Fibroblast of peridontal ligament (primary cell): ENCODE results near the gene PLCB1.

Experiments
- DNase-seq: peaks from one replicate; pipeline ENCODE4 v3.0.0-alpha.2; 2010; ENCODE audit errors: extremely low read depth

PLCB1 gene

DNA sequence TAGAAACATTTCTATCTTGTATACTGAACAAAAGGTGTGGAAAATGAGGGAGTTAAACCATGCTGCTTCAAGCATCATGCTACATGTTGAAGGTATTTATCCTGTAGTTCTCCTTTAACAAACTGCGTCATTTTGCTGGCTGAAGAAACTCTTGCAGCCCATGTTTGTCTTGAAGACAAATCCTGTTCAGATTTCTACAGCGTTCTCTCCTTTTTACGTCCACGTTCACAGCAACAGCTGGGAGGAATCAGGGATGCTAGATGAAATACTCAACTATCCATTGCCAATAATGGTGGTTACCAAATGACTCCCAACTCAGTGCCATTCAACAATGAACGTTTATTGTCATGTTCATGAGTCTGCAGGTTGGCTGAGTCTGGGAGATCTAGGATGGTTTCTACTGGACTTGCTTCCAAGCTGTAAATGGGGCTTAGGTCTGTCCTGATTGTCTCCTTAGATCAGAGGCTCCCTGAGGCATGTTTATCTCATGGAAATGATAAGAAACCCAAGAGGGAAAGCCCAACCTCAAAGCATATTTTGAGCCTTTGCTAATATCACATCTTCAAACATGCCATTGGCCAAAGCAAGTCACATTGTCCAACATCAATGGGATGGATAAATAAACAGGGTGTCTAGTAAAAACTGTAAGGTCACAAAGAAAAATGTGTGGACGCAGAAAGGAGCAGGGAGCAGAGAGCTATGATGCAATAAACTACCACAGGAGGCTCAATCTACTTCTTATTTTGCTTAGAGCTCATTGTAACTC, 2.7 kb upstream of the PLCB1 start:
- DNase-seq: no peak

DNA sequence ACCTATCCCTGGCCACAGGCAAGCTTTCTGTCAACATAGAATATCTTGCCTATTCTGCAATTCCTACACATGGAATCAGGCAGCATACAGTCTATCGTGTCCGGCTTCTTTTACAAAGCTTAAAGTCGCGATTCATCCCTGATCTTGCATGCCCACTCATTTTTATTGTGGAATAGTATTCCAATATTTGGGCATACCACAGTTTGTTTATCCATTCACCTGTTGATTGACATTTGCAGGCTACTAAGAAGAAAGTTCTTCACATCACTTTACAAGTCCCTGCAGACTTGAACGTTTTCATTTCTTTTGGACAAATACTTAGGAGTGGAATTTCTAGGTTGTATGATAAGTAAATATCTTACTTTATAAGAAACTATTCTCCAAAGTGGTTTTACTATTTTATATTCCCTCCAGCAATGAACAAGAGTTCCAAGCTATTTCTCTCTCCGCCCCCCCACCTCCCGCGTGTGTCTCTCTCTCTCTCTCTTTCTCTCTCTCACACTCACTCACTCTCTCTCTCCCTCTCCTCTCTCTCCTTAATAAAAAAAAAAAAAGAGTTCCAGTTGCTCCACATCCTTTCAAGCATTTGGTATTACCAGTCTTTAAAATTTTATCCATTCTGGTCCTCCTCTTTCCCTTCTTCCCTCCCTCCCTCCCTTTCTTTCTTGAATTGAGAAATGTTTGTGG, 1.1 kb upstream of the PLCB1 start:
- no peak for DNase-seq

DNA sequence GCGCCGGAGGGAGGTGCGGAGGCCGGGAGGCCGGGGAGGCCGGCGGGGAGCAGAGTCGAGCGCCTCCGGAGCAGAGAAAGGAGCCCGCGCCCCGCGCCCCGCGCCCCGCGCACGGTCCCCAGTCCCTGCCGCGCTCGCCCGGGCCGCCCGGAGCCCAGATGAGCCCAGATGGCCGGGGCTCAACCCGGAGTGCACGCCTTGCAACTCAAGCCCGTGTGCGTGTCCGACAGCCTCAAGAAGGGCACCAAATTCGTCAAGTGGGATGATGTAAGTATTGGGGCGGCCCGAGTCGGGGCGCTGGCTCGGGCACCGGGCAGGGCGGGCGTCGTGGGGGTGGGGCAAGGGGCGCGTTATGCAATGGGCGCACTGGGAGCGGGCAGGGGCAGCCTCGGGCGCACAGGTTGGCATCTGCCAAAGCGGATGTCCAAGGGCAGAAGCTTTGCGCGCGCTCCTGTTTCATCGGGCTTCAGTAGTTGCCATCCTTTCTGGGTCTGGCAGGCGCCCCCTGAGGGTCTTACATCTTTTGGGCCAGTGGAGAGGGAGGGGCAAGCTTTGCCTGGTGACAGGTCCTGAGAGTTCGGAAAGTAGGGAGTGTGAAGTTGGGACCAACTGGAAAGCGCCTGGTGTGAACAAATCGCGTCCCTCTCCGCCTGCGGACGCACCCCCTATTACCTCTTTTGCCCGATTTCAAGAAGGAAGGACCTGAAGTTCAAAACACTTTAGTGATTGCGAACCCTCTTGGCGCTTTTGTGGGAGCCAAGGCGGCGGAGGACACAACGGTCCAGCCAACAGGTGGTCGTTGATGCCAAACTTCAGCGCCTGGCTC, 631 bp downstream of the PLCB1 start:
- DNase-seq: peak; percentile 52

DNA sequence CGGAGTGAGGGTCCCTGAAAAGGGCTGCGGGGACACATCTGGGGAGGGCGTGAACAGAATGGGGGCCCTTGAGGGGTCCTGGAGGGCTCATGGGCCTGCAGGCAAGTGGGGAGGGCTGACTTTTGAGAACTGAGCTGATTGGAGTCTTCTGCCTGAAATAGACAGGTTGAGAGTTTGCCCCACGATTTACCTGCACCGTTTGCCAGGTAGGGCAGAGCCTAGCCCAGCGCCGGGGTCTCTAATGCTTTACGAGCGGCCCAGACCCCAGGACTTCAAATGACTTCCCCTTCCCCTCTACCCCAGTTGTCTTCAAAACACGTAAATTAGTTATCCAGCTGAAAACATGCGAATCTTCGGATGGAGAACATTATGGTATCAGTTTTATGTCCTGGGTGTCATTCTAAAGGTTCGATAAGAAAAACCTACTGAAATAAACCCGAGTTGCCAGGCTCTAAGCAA, 1.3 kb downstream of the PLCB1 start:
- DNase-seq: no peak

DNA sequence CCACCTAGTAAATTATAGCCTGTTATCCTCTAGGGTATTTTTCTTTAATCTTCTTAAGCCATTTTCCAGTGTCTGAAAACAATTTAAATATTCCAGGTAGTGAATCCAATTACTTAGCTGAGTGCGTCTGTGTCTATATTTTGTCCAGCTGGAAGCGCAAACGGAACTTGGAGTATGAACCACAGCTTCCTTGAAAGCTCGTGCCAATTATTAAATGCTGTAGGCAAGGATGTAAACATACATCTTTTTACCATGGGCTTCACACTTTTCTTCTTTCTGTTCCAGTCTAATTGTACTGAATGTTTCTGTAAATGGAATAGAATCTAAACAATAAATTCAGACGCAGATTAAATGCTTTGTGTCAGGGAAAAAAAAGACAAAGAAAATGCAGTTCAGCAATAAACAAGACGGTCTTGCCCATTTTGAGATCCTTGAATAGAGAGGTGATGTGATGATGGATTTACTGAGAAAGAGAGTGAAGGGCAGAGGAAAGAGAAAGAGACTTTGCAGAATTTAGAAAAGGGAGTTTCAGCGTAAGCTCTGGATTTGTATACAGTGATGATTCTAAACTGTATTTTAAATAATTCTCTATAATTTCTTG, 1.9 kb downstream of the PLCB1 start:
- DNase-seq: no peak

DNA sequence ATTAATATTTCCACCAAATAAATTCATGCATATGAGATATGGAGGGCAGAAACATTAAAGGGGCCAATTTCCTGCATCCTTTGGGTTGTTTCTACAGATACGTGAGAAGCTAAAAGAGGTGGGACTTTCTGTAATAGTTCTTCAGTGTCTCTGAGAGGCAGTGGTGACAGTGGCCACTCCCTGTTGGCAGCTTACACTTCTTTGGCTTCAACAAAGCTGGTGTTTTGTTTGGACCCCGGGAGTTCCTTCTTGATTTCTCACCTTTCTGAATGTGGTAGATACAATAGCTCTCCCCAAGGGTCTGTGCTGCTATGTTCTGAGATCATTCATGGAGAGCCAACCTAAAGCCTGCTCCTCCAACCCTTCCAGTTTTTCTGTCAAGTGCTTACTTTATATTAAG, 7.8 kb downstream of the PLCB1 start:
- DNase-seq: no peak

DNA sequence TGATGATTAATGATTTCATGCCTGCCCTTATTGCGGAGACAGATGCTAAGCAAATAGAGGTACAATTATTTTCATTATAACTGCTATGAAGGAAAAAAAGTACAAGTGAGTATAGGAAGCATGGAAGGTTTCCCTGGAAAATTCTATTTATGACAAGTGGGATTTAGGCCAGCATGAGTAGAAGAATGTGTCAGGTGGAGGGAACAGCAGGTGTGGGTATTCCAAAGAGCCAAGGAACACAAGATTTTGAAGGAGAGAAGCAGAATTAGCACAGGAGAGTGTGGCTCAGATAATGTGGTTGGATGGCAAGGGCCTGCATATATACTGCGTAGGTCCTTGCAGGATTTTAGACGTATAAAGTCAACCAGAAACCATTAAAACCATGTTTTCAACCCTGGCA, 11.4 kb downstream of the PLCB1 start:
- DNase-seq: no peak

DNA sequence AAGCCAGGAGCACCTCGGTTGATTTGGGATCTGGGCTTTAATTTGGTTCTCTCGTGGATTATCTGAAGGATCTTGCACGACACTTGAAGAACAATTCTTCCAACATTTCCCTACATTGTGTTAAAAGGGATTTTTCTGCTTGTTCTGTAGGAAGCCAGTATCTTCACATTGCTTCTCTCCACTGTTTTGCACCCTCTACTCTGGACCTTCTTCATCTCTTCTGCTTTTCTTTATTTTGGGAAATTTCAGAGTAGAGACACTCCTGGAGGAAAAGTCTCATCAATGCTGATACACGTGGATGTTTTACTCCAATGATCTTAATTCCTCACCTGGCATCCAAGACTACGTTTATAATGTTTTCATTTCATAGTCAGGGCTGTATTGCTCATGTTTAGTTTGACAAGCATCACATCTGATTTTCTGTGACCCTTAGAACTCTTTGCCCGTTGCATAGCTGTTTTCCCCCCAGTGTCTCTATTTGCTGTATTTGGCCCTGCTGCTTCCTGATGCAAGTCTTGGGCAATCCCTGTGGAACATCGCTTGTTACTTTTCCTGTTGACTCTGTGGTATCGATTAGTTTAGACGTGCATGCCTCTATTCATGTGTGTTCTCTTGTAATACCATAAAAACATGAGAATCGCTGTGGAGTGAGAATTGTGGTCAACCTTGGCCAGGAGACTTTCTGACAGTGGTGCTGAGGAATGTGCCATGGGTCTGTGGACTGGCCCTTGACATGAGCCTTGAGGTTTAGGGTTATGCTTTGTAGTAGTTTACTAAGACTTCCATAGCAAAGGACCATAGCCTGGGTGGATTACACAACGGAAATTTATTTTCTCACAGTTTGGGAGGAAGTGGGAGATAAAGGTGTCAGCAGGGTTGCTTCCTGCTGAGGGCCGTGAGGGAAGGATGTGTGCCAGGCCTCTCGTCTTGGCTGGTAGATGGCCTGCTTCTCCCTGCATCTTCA, 12.5 kb downstream of the PLCB1 start:
- DNase-seq: peak; percentile 99

DNA sequence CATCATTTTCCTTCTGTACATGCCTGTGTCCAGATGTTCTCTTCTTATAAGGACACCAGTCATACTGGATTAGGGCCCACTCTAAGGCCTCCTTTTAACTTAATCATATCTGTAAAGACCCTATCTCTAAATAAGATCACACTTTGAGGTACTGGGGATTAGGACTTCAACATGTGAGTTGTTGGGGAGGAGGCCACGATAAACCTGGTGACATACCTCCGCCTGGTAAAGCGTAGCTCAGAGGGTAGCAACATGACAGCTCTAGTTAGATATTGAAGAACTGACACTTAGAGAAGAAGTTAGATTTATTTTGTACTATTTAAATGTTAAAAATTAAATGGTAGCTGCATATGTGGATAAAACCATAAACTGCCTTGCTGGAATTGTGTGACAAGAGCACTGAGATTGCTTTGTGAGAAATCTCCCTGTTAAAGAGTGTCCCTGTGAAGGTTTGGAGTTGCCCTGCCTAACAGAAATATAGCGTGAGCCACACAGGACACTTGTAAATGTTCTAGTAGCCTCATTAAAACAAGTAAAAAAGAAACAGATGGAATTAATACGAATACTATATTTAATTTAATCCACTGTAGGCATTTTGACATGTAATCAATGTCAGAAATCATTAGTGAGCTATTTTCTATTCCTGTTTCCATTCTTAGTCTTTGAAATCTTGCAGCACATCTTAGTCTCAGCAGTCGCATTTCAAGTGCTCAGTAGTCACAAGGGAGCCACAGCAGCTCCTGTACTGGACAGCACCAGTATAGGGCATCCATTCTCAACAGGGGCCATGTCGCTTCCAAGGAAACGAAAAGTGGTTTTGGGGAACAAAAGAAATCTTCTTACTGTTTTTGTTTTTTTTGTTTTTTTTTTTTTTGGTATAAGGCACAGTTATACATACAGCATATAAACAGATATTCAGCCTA, 13.4 kb downstream of the PLCB1 start:
- DNase-seq: no peak

DNA sequence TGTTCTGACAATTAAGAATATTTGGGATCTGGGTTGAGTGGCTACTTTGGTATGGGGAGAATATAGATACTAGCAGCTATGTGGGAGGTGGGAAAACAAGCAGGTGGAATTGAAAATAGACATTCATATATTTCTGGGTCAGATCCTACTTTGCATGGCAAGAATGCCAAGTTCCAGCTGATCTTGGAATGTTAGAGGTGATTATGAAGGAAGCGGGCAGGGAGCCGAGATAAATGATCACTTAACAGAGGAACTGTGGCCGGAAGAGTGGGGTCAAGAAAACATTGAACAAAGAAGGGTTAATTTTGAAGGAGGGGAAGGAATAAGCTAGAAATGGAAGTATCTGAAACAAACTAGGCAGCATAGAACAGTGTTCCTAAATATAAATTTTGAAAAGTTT, 15.4 kb downstream of the PLCB1 start:
- DNase-seq: no peak

DNA sequence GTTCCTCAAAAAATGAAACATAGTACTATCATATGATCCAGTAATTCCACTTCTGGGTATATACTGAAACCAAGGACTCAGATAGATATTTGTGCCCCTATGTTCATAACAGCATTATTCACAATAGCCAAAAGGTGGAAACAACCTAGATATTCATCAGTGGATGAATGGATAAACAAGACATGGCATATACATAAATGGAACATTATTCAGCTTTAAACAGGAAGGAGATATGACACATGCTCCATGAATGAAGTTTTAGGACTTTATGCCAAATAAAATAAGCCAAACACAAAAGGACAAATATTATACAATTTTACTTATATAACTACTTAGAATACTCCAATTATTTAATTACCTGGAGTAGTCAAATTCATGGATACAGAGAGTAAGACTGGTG, 16.4 kb downstream of the PLCB1 start:
- no peak for DNase-seq

DNA sequence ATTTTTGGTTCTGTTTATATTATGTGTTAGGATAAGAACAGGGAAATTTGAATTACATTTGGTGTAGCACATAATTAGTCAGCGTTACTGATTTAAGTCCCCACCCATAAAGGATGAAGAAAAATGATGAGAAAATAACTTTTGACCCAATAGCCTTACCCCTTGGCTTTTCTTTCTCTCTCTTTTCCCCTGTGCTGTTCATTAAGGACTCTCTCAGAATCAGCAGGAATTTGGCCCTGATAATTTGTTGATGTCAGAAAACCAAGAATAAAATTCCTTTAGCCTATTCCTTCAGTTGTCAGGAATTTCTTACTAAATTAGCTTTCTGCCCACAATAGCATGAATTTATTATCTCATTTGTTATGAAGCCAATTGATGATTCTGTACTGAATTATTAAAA, 18.5 kb downstream of the PLCB1 start:
- DNase-seq: peak; percentile 73

DNA sequence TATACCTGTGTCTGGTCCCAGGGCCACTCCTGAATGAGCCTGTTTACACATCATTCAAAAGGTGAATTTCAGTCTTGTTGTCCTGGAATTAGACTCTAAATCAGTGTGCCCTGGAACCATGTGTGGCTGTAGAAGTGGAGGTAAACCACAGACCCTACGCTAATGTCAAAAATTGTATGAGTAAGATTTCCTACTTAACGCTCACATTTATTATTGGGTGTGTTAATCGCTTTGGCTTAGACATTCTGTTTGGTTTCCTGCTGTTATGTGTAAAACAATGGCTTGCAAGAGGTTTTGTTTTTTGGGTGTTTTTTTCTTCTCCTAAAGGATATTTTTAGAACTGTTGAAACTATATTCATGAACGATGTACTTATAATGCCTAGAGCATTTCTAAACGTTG, 19.3 kb downstream of the PLCB1 start:
- no peak for DNase-seq

DNA sequence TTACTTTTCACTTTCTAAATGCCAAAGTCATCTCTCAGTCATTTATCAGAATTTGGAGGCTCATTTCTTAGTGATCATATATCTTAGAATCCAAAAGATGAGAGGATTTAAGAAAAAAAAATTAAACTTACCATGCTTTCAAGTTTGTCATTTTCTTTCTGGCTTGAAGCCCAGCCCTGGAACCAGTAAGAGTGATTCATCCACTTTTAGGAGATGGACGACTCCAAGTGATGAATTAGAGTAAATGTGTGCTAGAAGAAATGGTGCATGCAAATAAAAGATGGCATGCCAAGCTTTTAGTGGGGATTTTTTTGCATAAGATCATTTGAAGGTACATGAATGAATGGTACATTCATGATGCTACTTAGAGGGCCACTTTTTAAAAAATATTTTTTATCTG, 20.1 kb downstream of the PLCB1 start:
- peak; percentile 77 for DNase-seq

DNA sequence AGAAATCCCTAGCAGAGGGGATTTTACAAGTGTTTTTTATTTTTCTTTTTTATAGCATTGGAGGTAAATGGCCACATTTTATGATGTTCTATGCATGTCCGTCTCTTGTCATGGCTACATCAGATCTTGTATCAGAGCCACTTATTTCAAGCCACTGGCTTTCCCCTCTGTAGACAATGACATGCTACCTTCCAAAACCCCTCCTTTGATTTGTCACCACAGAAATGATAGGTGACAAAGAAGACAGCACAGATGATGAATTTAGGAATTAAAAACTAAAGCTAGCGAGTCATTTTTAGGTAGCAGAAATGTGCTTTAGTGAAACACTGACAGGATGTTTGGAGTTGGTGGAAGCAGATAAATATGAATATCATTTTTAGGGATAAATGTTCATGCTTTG, 20.8 kb downstream of the PLCB1 start:
- no peak for DNase-seq

DNA sequence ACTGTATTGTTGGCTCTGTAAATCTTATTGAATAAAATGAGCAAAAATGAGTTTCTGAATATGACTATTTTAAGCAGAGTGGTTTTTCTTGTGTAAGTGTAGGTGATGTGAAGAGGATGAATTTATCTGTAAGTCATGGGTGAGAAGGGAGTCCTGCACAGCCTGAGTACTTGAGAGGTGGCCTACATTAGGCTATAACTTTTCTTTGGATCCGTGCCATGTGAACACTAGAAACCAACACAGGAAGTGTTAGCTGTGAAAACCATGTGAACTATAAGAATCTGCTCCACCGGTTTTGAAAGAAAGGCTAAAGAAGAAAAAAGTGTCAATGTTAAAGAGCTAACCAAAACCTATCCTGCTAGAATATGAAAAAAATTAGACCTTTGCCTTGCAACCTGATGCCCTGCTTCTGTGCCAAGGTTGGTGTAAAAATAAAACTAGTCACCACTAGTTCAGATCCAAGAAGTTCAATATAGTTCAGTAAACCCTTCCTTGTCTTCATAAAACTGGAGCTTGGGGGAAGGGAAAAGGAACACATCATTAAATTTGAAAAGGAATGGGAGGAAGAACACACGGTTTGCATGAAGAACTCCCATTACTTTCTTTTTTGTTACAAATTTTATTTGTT, 21.3 kb downstream of the PLCB1 start:
- DNase-seq: peak; percentile 26

DNA sequence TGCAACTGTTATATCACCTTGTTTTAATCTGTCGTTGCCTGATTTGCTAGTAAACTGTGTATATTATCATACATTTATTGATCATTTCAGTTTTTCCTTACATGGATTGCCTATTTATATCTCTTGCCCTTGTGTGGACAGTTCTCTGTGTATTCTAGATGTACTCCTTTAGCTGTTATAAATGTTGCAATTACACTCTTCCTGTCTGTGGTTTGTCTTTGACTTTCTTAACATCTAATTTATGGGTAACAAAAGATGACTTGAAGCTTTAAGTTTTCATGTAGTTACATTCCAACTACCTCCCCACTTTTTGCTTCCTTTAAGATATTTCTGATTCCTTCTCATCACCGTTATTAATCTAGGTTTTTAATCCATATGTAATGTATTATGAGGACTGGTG, 22.6 kb downstream of the PLCB1 start:
- DNase-seq: no peak

DNA sequence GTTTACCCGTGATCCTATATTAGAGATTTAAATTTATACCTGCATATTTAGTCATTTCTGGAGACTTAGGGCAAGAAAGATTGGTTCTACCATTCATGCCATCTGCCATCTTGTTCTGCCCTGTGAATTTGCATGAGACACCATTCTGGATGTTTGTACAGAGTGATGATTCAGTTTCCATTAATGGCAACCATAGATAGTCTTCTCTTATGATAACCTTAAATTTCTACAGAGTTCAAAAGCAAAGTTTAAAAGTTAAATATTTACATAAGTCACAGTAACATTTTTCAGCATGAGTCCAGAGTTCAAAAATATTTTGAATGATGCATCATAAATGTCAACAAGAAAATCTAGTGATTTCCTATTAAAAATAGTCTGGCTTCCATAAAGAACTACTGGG, 23.2 kb downstream of the PLCB1 start:
- peak; percentile 25 for DNase-seq

DNA sequence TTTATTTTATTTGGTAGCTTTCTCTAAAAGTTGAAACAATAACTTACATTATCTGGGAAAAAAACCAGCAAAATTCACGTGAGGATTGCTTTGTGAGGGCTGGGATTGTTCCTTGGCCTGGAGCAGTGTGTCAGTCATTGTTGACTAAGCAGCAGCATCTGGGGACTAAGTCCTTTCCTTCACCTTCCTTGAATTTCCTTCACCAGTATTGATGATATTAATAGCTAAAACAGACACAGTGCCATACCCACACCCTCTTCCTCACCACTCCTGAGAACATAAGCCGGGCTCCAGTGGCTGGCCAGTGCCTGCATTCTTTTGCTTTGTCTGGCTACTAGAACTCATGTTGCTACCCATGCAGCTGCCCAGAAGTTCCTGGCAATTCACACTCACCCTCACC, 23.7 kb downstream of the PLCB1 start:
- DNase-seq: no peak
